Osteoblast (primary cell): ENCODE measurements around the gene LRRC46. TPM values are rescaled to one million over a fixed set of nuclear protein-coding genes. Genes with fewer than 3 reads are reported as not detected.

Source experiments
- DNase-seq: peaks from one replicate; pipeline ENCODE4 v3.0.0; 2011; ENCODE audit warnings: low spot score, mixed read lengths; ENCODE audit not compliant: insufficient read length; ENCODE audit errors: missing footprints
- H2AFZ ChIP-seq: 2 replicates; pipeline ENCODE4 v1.6.0; 2011; ENCODE audit warnings: mild to moderate bottlenecking, low read length
- H3K27ac ChIP-seq: 2 replicates; pipeline ENCODE4 v1.5.1; 2011; ENCODE audit warnings: mild to moderate bottlenecking, low read depth, low read length, moderate library complexity
- H3K27me3 ChIP-seq: 2 replicates; pipeline ENCODE4 v1.6.0; 2012; ENCODE audit warnings: mild to moderate bottlenecking, control low read depth, inconsistent platforms, low read length, moderate library complexity; ENCODE audit not compliant: insufficient read depth
- H3K36me3 ChIP-seq: 2 replicates; pipeline ENCODE4 v1.5.1; 2011; ENCODE audit warnings: mild to moderate bottlenecking, low read length, control low read depth, moderate library complexity; ENCODE audit not compliant: insufficient read depth
- H3K4me1 ChIP-seq: 2 replicates; pipeline ENCODE4 v1.5.1; 2011; ENCODE audit warnings: mild to moderate bottlenecking, low read length, control low read depth, moderate library complexity; ENCODE audit not compliant: insufficient read depth
- H3K4me2 ChIP-seq: 2 replicates; pipeline ENCODE4 v1.6.0; 2011; ENCODE audit warnings: mild to moderate bottlenecking, low read length; ENCODE audit not compliant: insufficient read depth
- H3K4me3 ChIP-seq: fragments of 200-600 bp; sonication (generic); 3 replicates; pipeline ENCODE4 v1.5.1; 2012; ENCODE audit warnings: mild to moderate bottlenecking, low read length, inconsistent platforms; ENCODE audit not compliant: insufficient read depth
- H3K79me2 ChIP-seq: 2 replicates; pipeline ENCODE4 v1.6.0; 2012; ENCODE audit warnings: mild to moderate bottlenecking, low read length, control low read depth, inconsistent platforms; ENCODE audit not compliant: insufficient read depth
- H3K9me3 ChIP-seq: 2 replicates; pipeline ENCODE4 v1.5.1; 2011; ENCODE audit warnings: low read depth, low read length, control low read depth
- H4K20me1 ChIP-seq: 2 replicates; pipeline ENCODE4 v1.6.0; 2012; ENCODE audit warnings: mild to moderate bottlenecking, low read length, control low read depth; ENCODE audit not compliant: insufficient read depth
- CTCF ChIP-seq: IDR thresholded peaks from 2 replicates; pipeline ENCODE4 v1.5.1; 2011; ENCODE audit warnings: mild to moderate bottlenecking, low read depth, low read length, moderate library complexity; ENCODE audit errors: extremely low read depth
- total RNA-seq: library from RNA; depleted of rRNA; stranded (reverse); fragments of >200 nt; gene quantifications from 2 replicates; pipeline ENCODE4 v1.2.3, GENCODE V29; 2012

The LRRC46 gene
- total RNA-seq, 1 donor = not detected

- no peaks in the 10 kb centered on the region for H3K36me3 ChIP-seq
- DNase-seq = peak; percentile 32
- no peaks in the 10 kb centered on the region for H3K9me3 ChIP-seq
- no peak overlapping the region for H3K4me3 ChIP-seq
- H4K20me1 ChIP-seq = no peaks in the 10 kb centered on the region
- no peaks in the 10 kb centered on the region for H3K79me2 ChIP-seq
- H3K27ac ChIP-seq = no peak overlapping the region
- TF ChIP-seq CTCF = no peak
- no peak overlapping the region for H3K4me2 ChIP-seq
- peaks cover 26% of the 10 kb centered on the region for H3K27me3 ChIP-seq
- peaks cover 15% of the 10 kb centered on the region for H3K4me1 ChIP-seq
- no peak overlapping the region for H2AFZ ChIP-seq
Observed at GRCh38 chr17:47869114-47869513, 37.6 kb downstream of the LRRC46 start.

GRCh38 chr17:47870056-47870455 is 38.6 kb downstream of the LRRC46 start:
- Histone ChIP-seq H3K4me3 (no peak overlapping the region), H3K9me3 (no peaks in the 10 kb centered on the region), H3K4me1 (peaks cover 11% of the 10 kb centered on the region), H3K4me2 (no peak overlapping the region), H3K27ac (no peak overlapping the region), H3K79me2 (no peaks in the 10 kb centered on the region), H3K27me3 (peaks cover 26% of the 10 kb centered on the region), H2AFZ (no peak overlapping the region), H3K36me3 (no peaks in the 10 kb centered on the region), H4K20me1 (no peaks in the 10 kb centered on the region)
- DNase-seq = peak; percentile 14
- no peak for TF ChIP-seq CTCF

- no peak overlapping the region for H2AFZ ChIP-seq
- no peaks in the 10 kb centered on the region for H4K20me1 ChIP-seq
- TF ChIP-seq CTCF = no peak
- H3K27ac ChIP-seq = no peak overlapping the region
- no peak overlapping the region for H3K4me3 ChIP-seq
- no peaks in the 10 kb centered on the region for H3K9me3 ChIP-seq
- H3K36me3 ChIP-seq = no peaks in the 10 kb centered on the region
- peak; percentile 32 for DNase-seq
- peaks cover 26% of the 10 kb centered on the region for H3K27me3 ChIP-seq
- H3K4me1 ChIP-seq = peaks cover 16% of the 10 kb centered on the region
- no peak overlapping the region for H3K4me2 ChIP-seq
- no peaks in the 10 kb centered on the region for H3K79me2 ChIP-seq
Observed at GRCh38 chr17:47871048-47871447, 39.6 kb downstream of the LRRC46 start.

- peak; percentile 65 for DNase-seq
- Histone ChIP-seq H3K4me1 (peaks cover 16% of the 10 kb centered on the region), H4K20me1 (no peaks in the 10 kb centered on the region), H3K27me3 (peaks cover 26% of the 10 kb centered on the region), H2AFZ (peak overlapping the region; percentile 81), H3K79me2 (no peaks in the 10 kb centered on the region), H3K4me2 (peak overlapping the region; percentile 79), H3K9me3 (no peaks in the 10 kb centered on the region), H3K36me3 (no peaks in the 10 kb centered on the region), H3K27ac (no peak overlapping the region), H3K4me3 (peak overlapping the region; percentile 59)
- no peak for TF ChIP-seq CTCF
Observed at GRCh38 chr17:47872019-47872650, 40.7 kb downstream of the LRRC46 start.
